HG02588 (cell line): Measurements from ENCODE around the gene ATXN1.

Experiments
- ATAC-seq: cut with Tn5 transposase; IDR thresholded peaks from one replicate; pipeline ENCODE4 v1.9.1; 2021; ENCODE audit warnings: mild to moderate bottlenecking, moderate library complexity; ENCODE audit not compliant: unreplicated experiment

ATXN1 gene

DNA sequence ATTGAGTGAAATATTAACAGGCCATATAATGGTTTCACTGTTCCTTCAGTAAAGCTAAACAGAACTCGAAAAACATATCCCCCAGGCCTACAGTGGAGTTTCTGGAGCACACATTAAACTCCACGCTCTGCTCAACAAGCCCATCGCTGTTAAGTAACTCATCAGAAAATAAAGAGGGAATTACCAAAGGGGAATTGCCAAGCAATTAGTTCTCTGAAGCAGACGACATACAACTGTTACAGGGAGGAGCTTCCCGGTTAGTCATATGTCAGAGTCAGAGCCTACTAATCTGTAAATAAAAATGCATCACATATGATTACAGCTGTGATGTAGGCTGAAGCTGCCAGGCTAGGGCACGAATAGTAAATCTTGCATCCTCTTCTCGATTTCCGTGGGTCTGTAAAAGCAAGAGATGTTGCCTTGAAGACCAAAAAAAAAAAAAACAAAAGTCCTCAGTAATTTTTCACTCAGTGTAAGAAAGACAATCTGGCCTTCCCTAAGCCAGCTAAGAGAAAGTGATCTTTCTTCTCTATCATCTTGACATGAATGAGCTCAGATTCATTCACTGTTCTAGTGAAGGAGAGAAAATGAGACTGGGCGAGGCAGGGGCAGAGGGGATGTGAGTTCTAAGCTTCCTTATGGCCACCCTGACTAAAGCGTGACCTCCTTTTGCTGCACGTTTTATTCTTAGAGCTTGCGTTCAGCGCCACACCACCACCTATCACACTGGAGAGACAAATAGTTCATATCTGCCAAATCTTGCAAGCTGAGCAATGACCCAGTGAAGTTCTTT, 13.8 kb downstream of the ATXN1 start:
- no peak for ATAC-seq

- no peak for ATAC-seq
Observed at GRCh38 chr6:16746812-16747211, 14.4 kb downstream of the ATXN1 start.

- ATAC-seq = no peak
Observed at GRCh38 chr6:16746401-16746800, 14.9 kb downstream of the ATXN1 start.

DNA sequence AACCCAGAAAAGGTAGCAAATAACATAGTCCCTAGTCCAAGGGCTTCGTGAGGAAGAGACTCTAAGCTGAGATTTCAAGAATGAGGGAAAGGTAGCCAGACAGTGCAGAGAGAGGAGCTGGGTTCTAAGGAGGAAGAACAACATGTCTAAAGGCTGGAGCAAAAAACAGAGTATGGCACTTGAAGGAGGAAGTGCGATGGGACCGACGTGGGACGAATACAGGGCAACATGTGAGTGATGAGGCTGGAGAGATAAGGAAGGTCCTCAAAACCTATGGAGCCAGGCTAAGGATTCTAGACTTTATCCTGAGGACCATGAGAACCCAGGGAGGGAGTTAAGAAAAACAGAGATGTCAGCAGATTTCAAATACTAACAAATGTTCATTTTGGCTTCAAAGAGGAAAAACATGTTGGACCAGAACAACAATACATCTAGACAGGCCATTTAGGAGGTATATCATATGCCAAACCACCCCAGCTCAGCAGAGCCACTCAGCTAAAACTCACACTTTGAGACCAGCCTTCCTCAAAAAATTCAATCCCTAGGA, 17.5 kb downstream of the ATXN1 start:
- no peak for ATAC-seq

GRCh38 chr6:16742116-16742515, 19.1 kb downstream of the ATXN1 start:
- no peak for ATAC-seq

DNA sequence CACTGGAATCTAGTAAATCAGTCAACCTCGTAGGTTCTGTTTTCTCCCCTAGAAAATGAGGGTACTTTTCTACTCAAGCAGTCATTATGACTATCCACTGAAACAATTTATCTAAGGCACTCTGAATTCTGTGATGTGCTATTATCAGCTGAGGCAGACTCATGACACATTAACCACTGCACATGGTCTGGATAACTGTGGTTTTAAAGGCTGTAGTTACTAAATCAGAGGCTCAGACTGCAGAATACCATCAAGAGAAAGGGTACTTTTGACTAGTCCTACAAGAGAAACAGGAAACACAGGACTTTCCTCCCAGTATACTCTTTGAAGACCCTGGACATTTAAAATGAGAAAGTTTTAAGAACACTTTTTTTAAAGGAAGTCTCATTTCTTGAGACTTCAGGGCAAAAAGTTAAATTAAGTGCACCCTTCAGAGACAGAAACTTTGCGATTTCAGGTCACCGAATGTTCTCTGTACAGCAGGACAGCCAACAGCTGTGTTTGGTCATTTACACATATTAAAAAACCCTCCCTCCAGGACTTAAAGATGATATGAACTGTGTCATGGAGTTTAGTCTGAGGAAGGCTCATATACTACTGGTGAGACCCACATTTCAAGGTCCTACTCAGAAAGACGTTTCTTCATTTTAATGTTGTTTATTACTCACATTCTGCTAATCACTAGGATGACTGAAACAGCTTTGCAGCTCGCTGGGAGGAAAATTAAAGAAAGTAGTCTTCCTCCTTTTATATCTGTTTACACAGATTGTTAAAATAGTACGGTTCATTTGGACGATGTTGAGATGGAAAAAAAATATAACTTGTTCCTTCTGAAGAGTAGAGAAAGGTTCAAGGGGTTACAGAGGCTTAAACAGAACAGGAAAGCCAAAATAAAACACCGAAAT, 19.9 kb downstream of the ATXN1 start:
- ATAC-seq = peak; percentile 58

- ATAC-seq = no peak
Observed at GRCh38 chr6:16740097-16740496, 21.2 kb downstream of the ATXN1 start.

DNA sequence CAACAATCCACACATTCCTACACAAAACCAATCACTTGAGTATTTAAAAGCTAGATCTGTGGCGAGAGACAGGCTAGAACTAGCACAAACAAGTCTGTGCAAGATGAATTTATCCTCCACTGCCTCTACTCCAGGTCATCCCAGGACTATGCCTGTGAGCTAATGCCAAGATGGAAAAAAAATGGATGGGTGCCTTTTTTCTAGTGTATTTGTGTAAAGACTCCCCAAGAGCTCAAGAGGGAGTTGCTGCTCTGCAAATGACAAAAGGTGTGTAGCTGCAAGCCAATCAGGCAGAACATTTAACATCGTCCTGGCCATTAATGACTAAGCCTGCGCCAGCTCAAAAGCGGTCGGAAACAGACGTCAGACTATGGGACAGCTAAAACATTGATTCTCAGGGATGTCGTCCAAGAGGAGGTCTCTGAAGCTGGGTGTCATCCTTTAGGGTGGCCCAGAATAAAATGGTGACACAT, 21.9 kb downstream of the ATXN1 start:
- ATAC-seq = no peak

GRCh38 chr6:16737925-16738324, 23.3 kb downstream of the ATXN1 start:
- ATAC-seq = no peak

GRCh38 chr6:16736856-16737775, 24.1 kb downstream of the ATXN1 start:
- ATAC-seq = no peak

GRCh38 chr6:16735014-16735413, 26.2 kb downstream of the ATXN1 start:
- no peak for ATAC-seq

DNA sequence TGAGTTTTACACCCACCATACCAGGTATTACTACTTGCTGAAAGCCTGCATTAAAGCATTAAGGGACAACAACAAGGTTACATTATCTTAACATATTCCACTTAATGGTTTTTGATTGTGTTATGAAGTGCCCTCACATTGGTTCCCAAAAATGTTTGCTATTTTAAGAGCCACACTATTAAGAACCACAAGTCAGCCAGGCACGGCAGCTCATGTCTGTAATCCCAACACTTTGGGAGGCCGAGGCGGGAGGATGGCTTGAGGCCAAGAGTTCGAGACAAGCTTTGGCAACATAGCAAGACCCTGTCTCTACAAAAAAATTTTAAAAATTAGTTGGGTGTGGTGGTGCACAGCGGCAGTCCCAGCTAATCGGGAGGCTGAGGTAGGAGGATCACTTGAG, 28.2 kb downstream of the ATXN1 start:
- ATAC-seq = no peak

- ATAC-seq = peak; percentile 98
Observed at GRCh38 chr6:16731478-16732051, 29.7 kb downstream of the ATXN1 start.

GRCh38 chr6:16730738-16731477, 30.4 kb downstream of the ATXN1 start:
- ATAC-seq = no peak

- ATAC-seq = no peak
Observed at GRCh38 chr6:16729744-16730143, 31.5 kb downstream of the ATXN1 start.

DNA sequence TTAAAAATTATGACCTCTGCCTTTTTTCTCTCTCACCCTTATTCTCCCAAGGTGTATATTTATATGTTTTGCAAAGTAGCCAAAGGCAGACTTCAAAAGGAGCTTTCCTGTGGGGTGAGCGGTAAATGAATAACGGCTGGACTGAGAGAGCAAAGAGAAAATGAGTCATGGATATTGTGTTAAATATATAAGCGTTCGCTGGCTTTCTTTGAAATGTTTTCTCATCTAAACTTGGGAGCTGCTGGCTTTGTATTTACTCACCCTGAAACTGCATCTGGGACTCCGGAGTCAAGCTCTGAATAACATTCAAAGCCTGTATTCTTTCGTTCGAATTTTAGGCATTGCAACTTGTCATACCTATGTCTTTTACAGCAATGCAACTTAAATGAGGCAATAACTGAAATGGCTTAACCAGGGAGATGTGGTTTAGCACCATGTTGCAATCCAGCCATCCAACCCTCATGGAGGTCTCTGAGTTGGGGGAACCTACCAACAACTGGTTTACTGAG, 32.0 kb downstream of the ATXN1 start:
- no peak for ATAC-seq

- ATAC-seq = no peak
Observed at GRCh38 chr6:16728513-16729182, 32.6 kb downstream of the ATXN1 start.

- no peak for ATAC-seq
Observed at GRCh38 chr6:16727996-16728395, 33.3 kb downstream of the ATXN1 start.
